ENCODE measurements around the gene PRICKLE4. TPM values are rescaled to one million over a fixed set of nuclear protein-coding genes. Genes with fewer than 3 reads are reported as not detected.
"Not testable (repeated sequence)": the region's sequence is repeated elsewhere in the genome, so short reads cannot be mapped to it uniquely, and the experiment has no call there.

Gene PRICKLE4
- total RNA-seq, 2 experiments from 2014 or later, result 0.71 TPM; not detected in 1

- intact Hi-C loops (cut with micrococcal nuclease), result no loop called here
- Mint-ChIP-seq H3K9me3 (no peaks in the 10 kb centered on the region), H3K4me3 (no peak overlapping the region), H3K27ac (no peak overlapping the region), H3K36me3 (no peaks in the 10 kb centered on the region), H3K4me1 (ENCODE audit: low read depth) (no peaks in the 10 kb centered on the region), H3K27me3 (no peaks in the 10 kb centered on the region)
- ChIA-PET CTCF (interaction anchor here (0.6 to 0.7 kb wide), 2 partner anchors 65 to 168 kb away, joined by 3 to 6 read pairs; no protein-coding TSS in a partner anchor), POLR2A (no interaction called here)
- no peak for DNase-seq
Measured at GRCh38 chr6:41748102-41748477, 32.5 kb upstream of the PRICKLE4 start.

- POLR2A ChIA-PET, result no interaction called here
- DNase-seq, result no peak
- H3K4me3 Mint-ChIP-seq, result no peak overlapping the region
- no peaks in the 10 kb centered on the region for H3K27me3 Mint-ChIP-seq
- H3K27ac Mint-ChIP-seq, result no peak overlapping the region
- no peaks in the 10 kb centered on the region for H3K9me3 Mint-ChIP-seq
- CTCF ChIA-PET, result interaction anchor here (0.7 kb wide), 1 partner anchor 65 kb away, joined by 6 read pairs; no protein-coding TSS in a partner anchor
- no peaks in the 10 kb centered on the region for H3K36me3 Mint-ChIP-seq
- intact Hi-C loops (cut with micrococcal nuclease), result no loop called here
- no peaks in the 10 kb centered on the region for H3K4me1 Mint-ChIP-seq (ENCODE audit: low read depth)
Measured at GRCh38 chr6:41748542-41748941, 32.0 kb upstream of the PRICKLE4 start.

GRCh38 chr6:41750374-41750773 is 30.2 kb upstream of the PRICKLE4 start:
- no peak overlapping the region for H3K4me3 Mint-ChIP-seq
- no peak for DNase-seq
- no peaks in the 10 kb centered on the region for H3K27me3 Mint-ChIP-seq
- ChIA-PET POLR2A (no interaction called here), CTCF (no interaction called here)
- H3K27ac Mint-ChIP-seq, result no peak overlapping the region
- no peaks in the 10 kb centered on the region for H3K36me3 Mint-ChIP-seq
- H3K9me3 Mint-ChIP-seq, result no peaks in the 10 kb centered on the region
- no peaks in the 10 kb centered on the region for H3K4me1 Mint-ChIP-seq (ENCODE audit: low read depth)
- intact Hi-C loops (cut with micrococcal nuclease), result no loop called here

GRCh38 chr6:41755895-41756294 is 24.7 kb upstream of the PRICKLE4 start:
- Mint-ChIP-seq H3K27ac (no peak overlapping the region), H3K4me3 (no peak overlapping the region), H3K27me3 (peaks cover 1% of the 10 kb centered on the region), H3K4me1 (ENCODE audit: low read depth) (no peaks in the 10 kb centered on the region), H3K9me3 (no peaks in the 10 kb centered on the region), H3K36me3 (no peaks in the 10 kb centered on the region)
- intact Hi-C loops (cut with micrococcal nuclease), result no loop called here
- DNase-seq, result no peak
- CTCF ChIA-PET, result no interaction called here
- POLR2A ChIA-PET, result no interaction called here

GRCh38 chr6:41756354-41756753 is 24.2 kb upstream of the PRICKLE4 start:
- H3K27me3 Mint-ChIP-seq, result peaks cover 1% of the 10 kb centered on the region
- ChIA-PET POLR2A (no interaction called here), CTCF (no interaction called here)
- DNase-seq, result no peak
- H3K4me1 Mint-ChIP-seq (ENCODE audit: low read depth), result no peaks in the 10 kb centered on the region
- no peak overlapping the region for H3K4me3 Mint-ChIP-seq
- H3K36me3 Mint-ChIP-seq, result no peaks in the 10 kb centered on the region
- H3K9me3 Mint-ChIP-seq, result no peaks in the 10 kb centered on the region
- intact Hi-C loops (cut with micrococcal nuclease), result no loop called here
- no peak overlapping the region for H3K27ac Mint-ChIP-seq

GRCh38 chr6:41757271-41757670 is 23.3 kb upstream of the PRICKLE4 start:
- H3K27me3 Mint-ChIP-seq, result peaks cover 1% of the 10 kb centered on the region
- intact Hi-C loops (cut with micrococcal nuclease), result no loop called here
- H3K27ac Mint-ChIP-seq, result no peak overlapping the region

GRCh38 chr6:41757931-41758640 is 22.5 kb upstream of the PRICKLE4 start:
- Mint-ChIP-seq H3K9me3 (no peaks in the 10 kb centered on the region), H3K4me1 (ENCODE audit: low read depth) (no peaks in the 10 kb centered on the region), H3K4me3 (no peak overlapping the region), H3K27me3 (peaks cover 1% of the 10 kb centered on the region), H3K36me3 (no peaks in the 10 kb centered on the region), H3K27ac (no peak overlapping the region)
- intact Hi-C loops (cut with micrococcal nuclease), result no loop called here
- POLR2A ChIA-PET, result no interaction called here
- DNase-seq, result no peak
- CTCF ChIA-PET, result no interaction called here

More at GRCh38 chr6:41757271-41757670, 23.3 kb upstream of the PRICKLE4 start:
- POLR2A ChIA-PET, result no interaction called here
- H3K36me3 Mint-ChIP-seq, result no peaks in the 10 kb centered on the region
- no peak overlapping the region for H3K4me3 Mint-ChIP-seq
- no peaks in the 10 kb centered on the region for H3K9me3 Mint-ChIP-seq
- DNase-seq, result no peak
- no peaks in the 10 kb centered on the region for H3K4me1 Mint-ChIP-seq (ENCODE audit: low read depth)
- CTCF ChIA-PET, result no interaction called here

GRCh38 chr6:41758641-41759035 is 21.9 kb upstream of the PRICKLE4 start:
- Mint-ChIP-seq H3K27ac (no peak overlapping the region), H3K36me3 (no peaks in the 10 kb centered on the region), H3K4me1 (ENCODE audit: low read depth) (no peaks in the 10 kb centered on the region), H3K4me3 (no peak overlapping the region), H3K9me3 (no peaks in the 10 kb centered on the region), H3K27me3 (peaks cover 1% of the 10 kb centered on the region)
- intact Hi-C loops (cut with micrococcal nuclease), result no loop called here
- ChIA-PET POLR2A (no interaction called here), CTCF (interaction anchor here (1.0 kb wide), 1 partner anchor 28 kb away, joined by 4 read pairs; no protein-coding TSS in a partner anchor)
- DNase-seq, result no peak

- intact Hi-C loops (cut with micrococcal nuclease), result no loop called here
- Mint-ChIP-seq H3K27ac (no peak overlapping the region), H3K4me1 (ENCODE audit: low read depth) (no peaks in the 10 kb centered on the region), H3K27me3 (peaks cover 1% of the 10 kb centered on the region), H3K4me3 (no peak overlapping the region), H3K9me3 (no peaks in the 10 kb centered on the region), H3K36me3 (no peaks in the 10 kb centered on the region)
- ChIA-PET POLR2A (no interaction called here), CTCF (interaction anchor here (1.0 kb wide), 1 partner anchor 27 kb away, joined by 4 read pairs; no protein-coding TSS in a partner anchor)
- no peak for DNase-seq
Measured at GRCh38 chr6:41759106-41759904, 21.3 kb upstream of the PRICKLE4 start.

- DNase-seq, result no peak
- ChIA-PET CTCF (interaction anchor here (1.0 kb wide), 1 partner anchor 26 kb away, joined by 4 read pairs; no protein-coding TSS in a partner anchor), POLR2A (no interaction called here)
- H3K9me3 Mint-ChIP-seq, result no peaks in the 10 kb centered on the region
- no peaks in the 10 kb centered on the region for H3K4me1 Mint-ChIP-seq (ENCODE audit: low read depth)
- no peaks in the 10 kb centered on the region for H3K36me3 Mint-ChIP-seq
- H3K27me3 Mint-ChIP-seq, result peaks cover 1% of the 10 kb centered on the region
- H3K4me3 Mint-ChIP-seq, result no peak overlapping the region
- no peak overlapping the region for H3K27ac Mint-ChIP-seq
- intact Hi-C loops (cut with micrococcal nuclease), result no loop called here
Measured at GRCh38 chr6:41759905-41760579, 20.5 kb upstream of the PRICKLE4 start.

GRCh38 chr6:41763470-41763869 is 17.1 kb upstream of the PRICKLE4 start:
- Mint-ChIP-seq H3K27me3 (no peaks in the 10 kb centered on the region), H3K9me3 (no peaks in the 10 kb centered on the region), H3K27ac (no peak overlapping the region), H3K36me3 (no peaks in the 10 kb centered on the region), H3K4me3 (no peak overlapping the region), H3K4me1 (ENCODE audit: low read depth) (no peaks in the 10 kb centered on the region)
- POLR2A ChIA-PET, result no interaction called here
- DNase-seq, result no peak
- intact Hi-C loops (cut with micrococcal nuclease), result no loop called here
- CTCF ChIA-PET, result no interaction called here

- H3K9me3 Mint-ChIP-seq; H3K4me1 Mint-ChIP-seq (ENCODE audit: low read depth); POLR2A ChIA-PET; H3K4me3 Mint-ChIP-seq; DNase-seq; intact Hi-C loops (cut with micrococcal nuclease); H3K27ac Mint-ChIP-seq; H3K36me3 Mint-ChIP-seq; H3K27me3 Mint-ChIP-seq; CTCF ChIA-PET: not testable (repeated sequence)
Measured at GRCh38 chr6:41766043-41766664, 14.4 kb upstream of the PRICKLE4 start.

Measured in activated CD4-positive, alpha-beta memory T cell treated with anti-CD3 and anti-CD28 coated beads for 36 hours (primary cell).